ENCODE data around the gene MYO1D. TPM values are rescaled to one million over a fixed set of nuclear protein-coding genes. Genes with fewer than 3 reads are reported as not detected.
"Not testable (repeated sequence)": the region's sequence is repeated elsewhere in the genome, so short reads cannot be mapped to it uniquely, and the experiment has no call there.

The MYO1D gene
- total RNA-seq, 1 experiment from 2014 or later = 5.6 TPM

DNA sequence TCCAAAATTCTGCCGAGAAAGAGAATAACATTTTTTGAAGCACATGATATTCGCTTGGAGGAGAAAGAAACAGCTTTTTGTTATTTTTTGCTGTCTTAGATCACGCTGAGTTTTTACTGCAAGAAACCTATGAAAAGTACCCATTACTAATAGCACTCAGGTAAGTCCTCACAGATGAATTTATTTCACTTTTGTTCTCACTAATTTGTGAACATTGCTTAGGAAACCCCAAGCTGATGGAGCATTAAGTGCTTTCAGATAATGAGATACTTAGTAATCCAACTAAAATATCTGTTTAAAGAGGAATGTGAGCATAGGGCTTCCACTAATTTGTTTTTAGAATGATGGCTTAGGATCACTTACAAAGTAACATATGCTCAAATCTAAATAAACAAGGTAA, 45.7 kb downstream of the MYO1D start:
- Histone ChIP-seq H3K9me3 (ENCODE audit: low read length) (no peaks in the 10 kb centered on the region), H3K4me2 (ENCODE audit: low read depth, low read length, poor library complexity, severe bottlenecking) (no peak overlapping the region), H2AFZ (ENCODE audit: low read length) (no peak overlapping the region), H3K27ac (ENCODE audit: low read length) (no peak overlapping the region), H4K20me1 (ENCODE audit: insufficient read depth, low read depth, low read length) (no peaks in the 10 kb centered on the region), H3K9me2 (replicated peaks; ENCODE audit: insufficient read depth, low read length) (no peaks in the 10 kb centered on the region), H3K9ac (ENCODE audit: low read length) (no peak overlapping the region), H3K27me3 (ENCODE audit: low read length) (no peaks in the 10 kb centered on the region), H3K79me2 (ENCODE audit: low read length) (no peaks in the 10 kb centered on the region), H3K4me1 (ENCODE audit: low read length) (no peaks in the 10 kb centered on the region), H3K36me3 (ENCODE audit: insufficient read depth, low read length) (no peaks in the 10 kb centered on the region), H3K4me3 (ENCODE audit: low read length) (no peak overlapping the region)
- DNase-seq = no peak

DNA sequence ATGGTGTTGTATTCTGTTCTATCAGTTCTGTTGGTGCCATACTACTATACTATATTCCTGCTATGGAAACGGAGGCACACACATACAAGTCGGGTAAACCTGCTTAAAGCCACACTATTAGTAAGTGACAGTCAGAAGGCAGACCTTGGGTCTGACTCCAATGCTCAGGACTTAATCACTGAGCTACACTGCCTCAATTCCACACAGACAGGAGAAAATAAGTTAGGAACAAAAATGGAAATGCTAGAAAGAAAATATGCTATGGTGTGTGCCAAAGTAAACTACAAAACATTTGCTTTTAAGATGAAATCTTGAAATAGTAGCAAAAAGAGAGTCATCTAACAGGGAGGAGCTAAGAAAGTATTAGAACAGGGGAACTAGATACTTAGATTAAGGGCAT, 48.1 kb downstream of the MYO1D start:
- Histone ChIP-seq H3K4me3 (ENCODE audit: low read length) (no peak overlapping the region), H3K4me2 (ENCODE audit: low read depth, low read length, poor library complexity, severe bottlenecking) (no peak overlapping the region), H4K20me1 (ENCODE audit: insufficient read depth, low read depth, low read length) (no peaks in the 10 kb centered on the region), H2AFZ (ENCODE audit: low read length) (no peak overlapping the region), H3K79me2 (ENCODE audit: low read length) (no peaks in the 10 kb centered on the region), H3K4me1 (ENCODE audit: low read length) (no peaks in the 10 kb centered on the region), H3K27me3 (ENCODE audit: low read length) (no peaks in the 10 kb centered on the region), H3K36me3 (ENCODE audit: insufficient read depth, low read length) (no peaks in the 10 kb centered on the region), H3K9me3 (ENCODE audit: low read length) (no peaks in the 10 kb centered on the region), H3K9me2 (replicated peaks; ENCODE audit: insufficient read depth, low read length) (no peaks in the 10 kb centered on the region), H3K9ac (ENCODE audit: low read length) (no peak overlapping the region), H3K27ac (ENCODE audit: low read length) (no peak overlapping the region)
- DNase-seq = no peak

DNA sequence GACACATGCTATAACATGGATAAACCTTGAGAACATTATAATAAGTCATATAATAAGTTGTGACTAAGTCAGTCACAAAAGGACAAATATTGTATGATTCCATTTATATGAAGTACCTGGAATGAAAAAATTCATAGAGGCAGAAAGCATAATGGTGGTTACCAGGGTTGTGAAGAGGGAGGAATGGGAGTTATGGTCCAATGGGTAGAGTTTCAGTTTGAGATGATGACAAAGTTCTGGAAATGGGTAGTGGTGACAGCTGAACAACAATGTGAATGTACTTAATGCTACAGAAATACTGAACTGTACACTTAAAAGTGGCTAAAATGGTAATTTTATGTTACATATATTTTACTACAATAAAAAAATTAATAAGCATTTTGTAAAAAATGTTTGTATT, 49.7 kb downstream of the MYO1D start:
- H3K27me3 ChIP-seq (ENCODE audit: low read length) = no peaks in the 10 kb centered on the region
- H3K27ac ChIP-seq (ENCODE audit: low read length) = no peak overlapping the region
- no peak overlapping the region for H2AFZ ChIP-seq (ENCODE audit: low read length)
- no peak overlapping the region for H3K4me2 ChIP-seq (ENCODE audit: low read depth, low read length, poor library complexity, severe bottlenecking)
- H4K20me1 ChIP-seq (ENCODE audit: insufficient read depth, low read depth, low read length) = no peaks in the 10 kb centered on the region
- no peak overlapping the region for H3K9ac ChIP-seq (ENCODE audit: low read length)
- H3K79me2 ChIP-seq (ENCODE audit: low read length) = no peaks in the 10 kb centered on the region
- H3K4me3 ChIP-seq (ENCODE audit: low read length) = no peak overlapping the region
- DNase-seq = no peak
- no peaks in the 10 kb centered on the region for H3K9me2 ChIP-seq (replicated peaks; ENCODE audit: insufficient read depth, low read length)
- H3K4me1 ChIP-seq (ENCODE audit: low read length) = no peaks in the 10 kb centered on the region
- no peaks in the 10 kb centered on the region for H3K36me3 ChIP-seq (ENCODE audit: insufficient read depth, low read length)
- H3K9me3 ChIP-seq (ENCODE audit: low read length) = no peaks in the 10 kb centered on the region

DNA sequence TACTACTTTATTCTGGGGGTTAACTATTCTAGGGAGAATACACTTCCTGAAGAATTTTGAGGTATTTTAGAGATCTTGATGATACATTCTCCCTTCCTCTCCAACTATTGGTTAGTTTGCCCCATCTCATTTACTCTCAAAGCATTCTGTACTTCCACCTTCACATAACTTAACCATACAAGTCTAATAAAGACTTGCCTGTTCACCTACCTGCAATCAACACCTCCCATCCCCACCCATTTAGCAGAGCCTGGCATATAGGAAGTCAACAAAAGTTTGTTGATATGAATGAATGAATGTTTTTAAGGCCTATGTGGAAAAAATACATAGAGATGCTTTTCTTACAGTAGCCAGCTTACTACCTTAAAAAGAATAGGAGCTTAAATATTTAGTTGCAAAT, 50.8 kb downstream of the MYO1D start:
- no peaks in the 10 kb centered on the region for H3K9me3 ChIP-seq (ENCODE audit: low read length)
- H3K36me3 ChIP-seq (ENCODE audit: insufficient read depth, low read length) = no peaks in the 10 kb centered on the region
- no peak overlapping the region for H3K4me2 ChIP-seq (ENCODE audit: low read depth, low read length, poor library complexity, severe bottlenecking)
- no peaks in the 10 kb centered on the region for H3K79me2 ChIP-seq (ENCODE audit: low read length)
- no peak overlapping the region for H3K4me3 ChIP-seq (ENCODE audit: low read length)
- H4K20me1 ChIP-seq (ENCODE audit: insufficient read depth, low read depth, low read length) = no peaks in the 10 kb centered on the region
- H2AFZ ChIP-seq (ENCODE audit: low read length) = no peak overlapping the region
- no peaks in the 10 kb centered on the region for H3K27me3 ChIP-seq (ENCODE audit: low read length)
- H3K27ac ChIP-seq (ENCODE audit: low read length) = no peak overlapping the region
- H3K9ac ChIP-seq (ENCODE audit: low read length) = no peak overlapping the region
- no peak for DNase-seq
- no peaks in the 10 kb centered on the region for H3K4me1 ChIP-seq (ENCODE audit: low read length)
- H3K9me2 ChIP-seq (replicated peaks; ENCODE audit: insufficient read depth, low read length) = no peaks in the 10 kb centered on the region

DNA sequence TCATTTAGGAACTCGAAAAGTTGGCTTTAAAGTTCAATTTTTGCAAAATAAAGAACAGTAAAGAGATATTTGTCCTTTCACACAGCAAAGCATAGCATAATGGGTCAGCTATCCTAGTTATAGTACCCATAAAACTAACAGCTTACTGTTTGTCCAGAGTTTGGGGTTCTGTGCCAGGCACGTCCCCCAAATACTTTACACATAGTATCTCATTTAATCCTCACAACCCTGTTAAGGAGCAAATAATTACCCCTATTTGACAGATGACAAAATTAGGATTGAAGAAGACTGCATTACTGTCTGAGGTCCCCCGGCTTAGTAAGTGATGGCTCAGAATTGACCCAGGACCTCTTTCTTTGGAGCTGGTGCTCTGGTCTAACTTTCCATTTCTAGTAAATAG, 52.6 kb downstream of the MYO1D start:
- Histone ChIP-seq H2AFZ (ENCODE audit: low read length) (no peak overlapping the region), H3K9me2 (replicated peaks; ENCODE audit: insufficient read depth, low read length) (no peaks in the 10 kb centered on the region), H3K4me3 (ENCODE audit: low read length) (no peak overlapping the region), H3K9ac (ENCODE audit: low read length) (no peak overlapping the region), H4K20me1 (ENCODE audit: insufficient read depth, low read depth, low read length) (no peaks in the 10 kb centered on the region), H3K36me3 (ENCODE audit: insufficient read depth, low read length) (no peaks in the 10 kb centered on the region), H3K79me2 (ENCODE audit: low read length) (no peaks in the 10 kb centered on the region), H3K27ac (ENCODE audit: low read length) (no peak overlapping the region), H3K4me1 (ENCODE audit: low read length) (no peaks in the 10 kb centered on the region), H3K9me3 (ENCODE audit: low read length) (no peaks in the 10 kb centered on the region), H3K27me3 (ENCODE audit: low read length) (no peaks in the 10 kb centered on the region), H3K4me2 (ENCODE audit: low read depth, low read length, poor library complexity, severe bottlenecking) (no peak overlapping the region)
- DNase-seq = no peak

DNA sequence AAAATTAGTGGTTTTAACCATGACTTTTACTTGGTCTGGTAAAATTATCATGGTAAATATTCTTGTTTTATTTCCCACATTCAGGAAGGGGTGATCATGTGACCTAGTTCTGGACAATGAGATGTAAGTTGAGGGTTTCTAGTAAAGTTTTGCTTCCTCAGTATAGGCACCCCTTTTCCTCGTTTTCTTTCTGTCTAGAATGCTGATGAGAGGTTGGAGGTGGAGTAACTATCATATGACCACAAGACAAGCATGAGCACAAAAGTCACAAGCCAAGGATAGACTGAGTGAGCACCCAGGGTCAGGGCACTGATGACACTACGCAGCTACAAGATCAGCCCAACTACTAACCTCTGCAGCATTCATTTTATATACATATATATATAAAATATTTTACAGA, 53.9 kb downstream of the MYO1D start:
- Histone ChIP-seq H3K27ac (ENCODE audit: low read length) (no peak overlapping the region), H4K20me1 (ENCODE audit: insufficient read depth, low read depth, low read length) (no peaks in the 10 kb centered on the region), H3K27me3 (ENCODE audit: low read length) (no peaks in the 10 kb centered on the region), H3K9ac (ENCODE audit: low read length) (no peak overlapping the region), H3K9me2 (replicated peaks; ENCODE audit: insufficient read depth, low read length) (no peaks in the 10 kb centered on the region), H3K4me1 (ENCODE audit: low read length) (no peaks in the 10 kb centered on the region), H3K4me2 (ENCODE audit: low read depth, low read length, poor library complexity, severe bottlenecking) (no peak overlapping the region), H3K4me3 (ENCODE audit: low read length) (no peak overlapping the region), H3K9me3 (ENCODE audit: low read length) (no peaks in the 10 kb centered on the region), H3K79me2 (ENCODE audit: low read length) (no peaks in the 10 kb centered on the region), H3K36me3 (ENCODE audit: insufficient read depth, low read length) (no peaks in the 10 kb centered on the region), H2AFZ (ENCODE audit: low read length) (no peak overlapping the region)
- DNase-seq = no peak

DNA sequence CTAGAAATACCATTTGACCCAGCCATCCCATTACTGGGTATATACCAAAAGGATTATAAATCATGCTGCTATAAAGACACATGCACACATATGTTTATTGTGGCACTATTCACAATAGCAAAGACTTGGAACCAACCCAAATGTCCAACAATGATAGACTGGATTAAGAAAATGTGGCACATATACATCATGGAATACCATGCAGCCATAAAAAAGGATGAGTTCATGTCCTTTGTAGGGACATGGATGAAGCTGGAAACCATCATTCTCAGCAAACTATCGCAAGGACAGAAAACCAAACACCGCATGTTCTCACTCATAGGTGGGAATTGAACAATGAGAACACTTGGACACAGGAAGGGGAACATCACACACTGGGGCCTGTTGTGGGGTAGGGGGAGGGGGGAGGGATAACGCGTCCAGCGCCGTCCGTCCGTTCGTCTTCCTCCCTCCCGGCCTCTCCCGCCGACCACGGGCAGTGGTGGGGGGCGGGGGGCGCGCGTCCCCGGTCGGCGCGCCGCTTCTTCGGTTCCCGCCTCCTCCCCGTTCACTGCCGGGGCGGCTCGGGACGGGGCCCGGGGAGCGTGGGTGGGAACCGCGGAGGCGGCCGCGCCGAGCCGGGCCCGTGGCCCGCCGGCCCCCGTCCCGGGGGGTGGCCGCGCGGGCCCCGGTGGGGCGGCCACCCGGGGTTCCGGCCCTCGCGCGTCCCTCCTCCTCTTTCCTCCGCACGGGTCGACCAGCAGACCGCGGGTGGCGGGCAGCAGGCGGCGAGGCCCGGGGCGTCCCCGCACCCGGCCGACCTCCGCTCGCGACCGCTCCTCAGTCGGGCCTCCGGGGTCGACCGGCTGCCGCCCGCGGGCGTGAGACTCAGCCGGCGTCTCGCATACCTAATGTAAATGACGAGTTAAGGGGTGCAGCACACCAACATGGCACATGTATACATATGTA, 54.7 kb downstream of the MYO1D start:
- H3K36me3 ChIP-seq (ENCODE audit: insufficient read depth, low read length); H2AFZ ChIP-seq (ENCODE audit: low read length); H3K79me2 ChIP-seq (ENCODE audit: low read length); DNase-seq; H3K27ac ChIP-seq (ENCODE audit: low read length); H3K4me3 ChIP-seq (ENCODE audit: low read length); H4K20me1 ChIP-seq (ENCODE audit: insufficient read depth, low read depth, low read length); H3K27me3 ChIP-seq (ENCODE audit: low read length); H3K9me3 ChIP-seq (ENCODE audit: low read length); H3K9ac ChIP-seq (ENCODE audit: low read length); H3K9me2 ChIP-seq (replicated peaks; ENCODE audit: insufficient read depth, low read length); H3K4me2 ChIP-seq (ENCODE audit: low read depth, low read length, poor library complexity, severe bottlenecking); H3K4me1 ChIP-seq (ENCODE audit: low read length): not testable (repeated sequence)

DNA sequence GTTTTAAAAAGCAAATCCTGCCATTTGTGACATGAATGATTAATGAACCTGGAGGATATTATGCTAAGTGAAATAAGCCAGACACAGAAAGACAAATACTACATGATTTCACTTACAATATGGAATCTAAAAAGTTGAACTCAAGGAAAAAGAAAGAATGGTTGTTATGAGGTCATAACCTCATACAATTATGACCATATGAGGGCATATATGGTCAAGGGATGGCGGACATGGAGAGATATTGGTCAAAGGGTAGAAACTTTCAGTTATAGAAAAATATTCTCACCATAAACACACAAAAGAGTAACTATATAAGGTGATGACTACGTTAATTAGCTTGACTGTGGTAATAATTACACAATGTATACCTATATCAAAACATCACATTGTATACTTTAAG, 56.5 kb downstream of the MYO1D start:
- H3K27ac ChIP-seq (ENCODE audit: low read length) = no peak overlapping the region
- H3K4me1 ChIP-seq (ENCODE audit: low read length) = no peaks in the 10 kb centered on the region
- no peak overlapping the region for H2AFZ ChIP-seq (ENCODE audit: low read length)
- DNase-seq = no peak
- no peaks in the 10 kb centered on the region for H3K9me3 ChIP-seq (ENCODE audit: low read length)
- no peaks in the 10 kb centered on the region for H3K27me3 ChIP-seq (ENCODE audit: low read length)
- H3K4me3 ChIP-seq (ENCODE audit: low read length) = no peak overlapping the region
- no peak overlapping the region for H3K4me2 ChIP-seq (ENCODE audit: low read depth, low read length, poor library complexity, severe bottlenecking)
- H3K9me2 ChIP-seq (replicated peaks; ENCODE audit: insufficient read depth, low read length) = no peaks in the 10 kb centered on the region
- H3K79me2 ChIP-seq (ENCODE audit: low read length) = no peaks in the 10 kb centered on the region
- no peaks in the 10 kb centered on the region for H3K36me3 ChIP-seq (ENCODE audit: insufficient read depth, low read length)
- H4K20me1 ChIP-seq (ENCODE audit: insufficient read depth, low read depth, low read length) = no peaks in the 10 kb centered on the region
- no peak overlapping the region for H3K9ac ChIP-seq (ENCODE audit: low read length)

Data from Karpas-422 (cell line).